NB4 (cell line): ENCODE data around the gene PRDX5.

Source experiments
- DNase-seq: peaks from one replicate; pipeline ENCODE4 v3.0.0; 2010; ENCODE audit warnings: low read depth
- H3K4me3 ChIP-seq: one replicate; pipeline ENCODE4 v1.5.1; 2011; ENCODE audit warnings: mild to moderate bottlenecking, low read depth, low read length, moderate library complexity
- CTCF ChIP-seq: IDR thresholded peaks from one replicate; pipeline ENCODE4 v1.5.1; 2012; ENCODE audit warnings: low read depth, low read length
- MAX ChIP-seq: IDR thresholded peaks from 2 replicates; pipeline ENCODE4 v1.6.1; 2011; ENCODE audit warnings: low read depth, low read length
- MYC ChIP-seq: IDR thresholded peaks from 2 replicates; pipeline ENCODE4 v1.6.1; 2011; ENCODE audit warnings: low read depth, low read length
- POLR2A ChIP-seq: IDR thresholded peaks from 2 replicates; pipeline ENCODE4 v1.6.1; 2011; ENCODE audit warnings: mild to moderate bottlenecking; ENCODE audit not compliant: insufficient read length; ENCODE audit errors: extremely low read depth

Gene PRDX5

GRCh38 chr11:64298966-64299846, 18.7 kb upstream of the PRDX5 start:
- no peak for DNase-seq
- TF ChIP-seq MAX (no peak), POLR2A (no peak), MYC (no peak), CTCF (no peak)
- no peak overlapping the region for H3K4me3 ChIP-seq

GRCh38 chr11:64299847-64300648, 17.9 kb upstream of the PRDX5 start, which contains the start of gene CATSPERZ:
CATSPERZ (plus strand) TSS chr11:64300358; CDS start chr11:64300411, 53 bp downstream.
- H3K4me3 ChIP-seq: peak within 1 kb of the TSS; percentile 28

GRCh38 chr11:64303109-64304031, 14.6 kb upstream of the PRDX5 start:
- DNase-seq: no peak
- TF ChIP-seq MYC (no peak), MAX (no peak), POLR2A (no peak), CTCF (no peak)
- peak overlapping the region; percentile 85 for H3K4me3 ChIP-seq

More at GRCh38 chr11:64299847-64300648, 17.9 kb upstream of the PRDX5 start, which contains the start of gene CATSPERZ:
- no peak for DNase-seq
- TF ChIP-seq MYC (no peak), POLR2A (no peak), CTCF (no peak), MAX (no peak)

GRCh38 chr11:64304032-64304315, 13.9 kb upstream of the PRDX5 start:
- H3K4me3 ChIP-seq: peak overlapping the region; percentile 85
- TF ChIP-seq MYC (no peak), CTCF (no peak), POLR2A (no peak), MAX (no peak)
- DNase-seq: no peak

GRCh38 chr11:64304316-64305072, 13.4 kb upstream of the PRDX5 start:
- DNase-seq: peak; percentile 98
- peak overlapping the region; percentile 85 for H3K4me3 ChIP-seq
- TF ChIP-seq POLR2A (peak; percentile 69), MYC (peak; percentile 93), CTCF (peak; percentile 91), MAX (peak; percentile 98)
